Epidermal melanocyte (primary cell): ENCODE data around the gene TTC34.

Experiments
- DNase-seq: peaks from one replicate; pipeline ENCODE4 v3.0.0; 2011; ENCODE audit warnings: low spot score; ENCODE audit not compliant: insufficient read length

Gene TTC34

DNA sequence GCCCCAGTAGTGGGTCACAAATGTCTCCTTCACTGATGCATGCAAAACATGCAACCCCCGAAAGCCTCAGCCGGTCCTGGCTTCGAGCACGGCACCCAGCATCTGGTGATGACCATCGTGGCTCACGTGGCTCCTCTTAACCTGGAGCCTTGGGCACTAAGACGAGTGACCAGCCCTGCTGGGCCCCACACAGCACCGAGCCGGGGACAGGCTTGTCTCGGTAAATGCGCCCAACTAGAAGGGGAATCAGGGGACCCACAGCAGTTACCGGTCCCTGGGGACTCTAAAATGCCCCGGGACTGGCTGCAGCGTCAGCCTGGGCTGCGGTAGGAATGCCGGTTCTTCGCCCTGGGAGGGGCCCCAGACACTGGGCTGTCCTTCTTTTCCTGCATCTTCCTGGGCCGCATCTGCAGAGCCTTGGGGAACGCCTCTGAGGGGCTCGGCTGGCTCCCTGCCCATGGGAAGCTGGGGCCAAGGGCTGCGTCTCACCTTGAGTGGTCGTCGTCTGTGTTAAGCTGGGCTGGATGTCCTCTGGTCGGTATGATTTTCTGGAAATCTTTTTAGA is 13.1 kb upstream of the TTC34 start:
- DNase-seq: no peak

DNA sequence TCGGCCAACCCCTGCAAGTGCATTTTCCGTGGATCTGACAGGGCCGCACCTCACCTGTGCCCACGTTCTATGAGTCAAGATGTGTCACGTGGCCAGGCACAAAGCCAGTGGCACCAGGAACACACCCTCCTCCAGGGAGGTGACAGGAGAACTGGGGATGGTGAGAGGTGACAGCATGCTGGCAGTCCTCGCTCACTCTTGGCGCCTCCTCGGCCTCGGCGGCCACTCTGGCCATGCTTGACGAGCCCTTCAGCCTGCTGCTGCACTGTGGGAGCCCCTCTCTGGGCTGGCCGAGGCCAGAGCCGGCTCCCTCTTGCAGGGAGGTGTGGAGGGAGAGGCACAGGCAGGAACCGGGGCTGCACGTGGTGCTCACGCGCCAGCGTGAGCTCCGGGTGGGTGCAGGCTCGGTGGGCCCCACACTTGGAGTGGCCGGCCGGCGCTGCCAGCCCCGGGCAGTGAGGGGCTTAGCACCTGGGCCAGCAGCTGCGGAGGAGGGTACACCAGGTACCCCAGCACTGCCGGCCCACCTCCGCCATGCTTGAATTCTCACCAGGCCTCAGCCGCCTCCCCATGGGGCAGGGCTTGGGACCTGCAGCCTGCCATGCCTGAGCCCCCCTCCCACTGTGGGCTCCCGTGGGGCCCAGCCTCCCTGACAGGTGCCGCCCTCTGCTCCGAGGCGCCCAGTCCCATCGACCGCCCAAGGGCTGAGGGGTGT is 11.6 kb upstream of the TTC34 start:
- no peak for DNase-seq

DNA sequence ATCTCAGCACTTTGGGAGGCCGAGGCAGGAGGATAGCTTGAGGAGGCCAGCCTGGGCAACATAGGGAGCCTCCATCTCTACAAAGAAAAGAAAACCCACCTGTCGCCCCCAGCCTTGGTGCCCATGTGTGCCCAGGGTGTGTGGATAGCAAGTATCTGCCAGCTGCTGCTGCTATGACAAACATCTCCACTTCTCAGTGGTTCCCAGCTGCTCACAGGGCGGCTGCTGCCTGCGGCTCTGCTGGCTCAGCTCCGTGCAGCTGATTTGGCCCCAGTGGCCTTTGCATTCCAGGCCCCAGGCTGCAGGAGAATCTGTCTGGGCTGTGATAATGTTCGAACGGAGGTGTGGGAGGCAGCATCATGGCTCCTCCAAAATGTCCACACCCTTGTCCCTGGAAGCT is 10.6 kb upstream of the TTC34 start:
- DNase-seq: no peak

DNA sequence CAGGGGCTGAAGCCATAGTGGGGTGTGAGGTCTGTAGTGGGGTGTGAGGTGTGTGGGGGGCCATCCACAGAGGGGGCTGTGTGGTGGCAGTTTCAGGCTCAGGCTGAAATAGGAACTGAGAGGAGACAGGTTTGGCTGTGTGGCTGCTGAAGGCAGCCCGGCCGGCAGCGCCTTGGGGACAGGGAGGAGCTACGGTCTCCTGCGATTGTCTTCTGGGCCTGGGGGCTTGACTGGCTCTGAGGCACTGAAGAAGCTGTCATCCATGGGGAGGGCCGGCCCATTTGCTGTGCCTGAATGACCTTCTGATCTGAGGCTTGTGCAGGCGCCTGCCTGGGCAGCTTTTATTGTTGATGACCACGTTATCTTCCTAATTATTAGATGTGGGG is 10.0 kb upstream of the TTC34 start:
- DNase-seq: no peak

DNA sequence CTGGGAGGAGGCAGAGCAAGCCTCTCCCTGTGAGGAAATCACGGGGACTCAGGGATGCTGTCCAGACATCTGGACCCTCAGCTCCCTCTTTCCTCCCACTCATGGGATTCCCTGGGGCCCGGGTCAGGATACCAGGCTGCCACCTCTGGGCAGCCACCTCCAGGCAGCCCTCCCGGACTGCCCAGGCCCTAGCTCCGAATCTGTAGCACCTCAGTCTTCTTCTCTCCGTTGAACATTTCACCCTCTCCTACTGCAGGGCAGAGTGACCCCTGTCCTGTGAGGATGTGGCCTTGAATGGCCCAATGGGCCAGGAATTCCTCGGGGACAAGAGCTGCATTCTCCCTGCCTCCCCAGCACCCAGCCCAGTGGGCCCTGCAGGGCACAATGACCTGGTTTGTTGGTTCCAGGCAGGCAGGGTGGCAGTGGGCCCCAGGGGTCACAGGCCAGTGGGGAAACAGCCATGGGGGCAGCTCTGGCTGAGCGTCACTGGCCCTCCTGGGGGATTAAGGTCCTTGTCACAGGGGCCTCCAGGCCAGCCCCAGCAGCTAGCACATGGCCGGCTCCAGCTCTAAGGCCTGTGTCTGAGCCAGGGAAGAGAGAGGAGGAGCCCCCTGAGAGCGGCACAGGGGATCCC is 9.5 kb upstream of the TTC34 start:
- DNase-seq: no peak

DNA sequence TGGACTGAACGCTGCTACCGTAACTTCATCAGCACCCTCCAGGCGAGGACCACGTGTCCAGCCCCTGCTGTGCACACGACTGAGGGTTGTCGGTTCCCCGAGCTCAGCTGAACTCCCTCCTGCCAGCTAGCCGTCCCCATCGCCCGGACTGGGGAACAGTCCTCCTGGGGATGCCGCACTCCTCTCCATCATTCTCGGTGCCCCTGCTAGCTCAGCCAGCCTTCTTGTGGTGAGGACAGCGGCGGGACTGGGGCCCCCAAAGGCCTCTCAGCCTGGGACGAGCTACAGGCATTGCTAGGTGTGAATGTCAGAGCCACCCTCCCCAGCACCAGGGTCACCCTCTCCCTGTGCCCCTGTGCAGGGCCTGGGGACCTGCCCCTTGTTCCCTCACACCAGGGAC is 8.8 kb upstream of the TTC34 start:
- DNase-seq: no peak

DNA sequence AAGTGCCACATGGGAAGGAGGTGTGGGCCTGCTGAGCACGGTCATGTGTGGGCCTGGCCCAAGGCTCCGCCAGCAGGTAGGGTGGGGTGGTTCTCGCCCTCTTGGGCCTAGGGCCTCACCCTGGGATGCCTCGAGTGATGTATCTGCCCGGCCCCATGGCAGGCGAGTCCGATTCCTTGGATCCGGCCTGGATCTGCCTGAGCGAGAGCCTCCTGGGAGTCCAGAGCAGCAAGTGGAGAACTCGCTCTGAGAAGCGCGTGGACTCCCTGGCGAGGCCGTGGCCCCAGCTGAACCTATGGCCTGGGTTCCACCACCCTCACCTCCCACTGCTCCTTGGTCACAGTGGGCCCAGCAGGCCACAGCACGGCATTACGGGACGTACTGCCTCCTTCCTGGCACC is 8.2 kb upstream of the TTC34 start:
- DNase-seq: no peak

DNA sequence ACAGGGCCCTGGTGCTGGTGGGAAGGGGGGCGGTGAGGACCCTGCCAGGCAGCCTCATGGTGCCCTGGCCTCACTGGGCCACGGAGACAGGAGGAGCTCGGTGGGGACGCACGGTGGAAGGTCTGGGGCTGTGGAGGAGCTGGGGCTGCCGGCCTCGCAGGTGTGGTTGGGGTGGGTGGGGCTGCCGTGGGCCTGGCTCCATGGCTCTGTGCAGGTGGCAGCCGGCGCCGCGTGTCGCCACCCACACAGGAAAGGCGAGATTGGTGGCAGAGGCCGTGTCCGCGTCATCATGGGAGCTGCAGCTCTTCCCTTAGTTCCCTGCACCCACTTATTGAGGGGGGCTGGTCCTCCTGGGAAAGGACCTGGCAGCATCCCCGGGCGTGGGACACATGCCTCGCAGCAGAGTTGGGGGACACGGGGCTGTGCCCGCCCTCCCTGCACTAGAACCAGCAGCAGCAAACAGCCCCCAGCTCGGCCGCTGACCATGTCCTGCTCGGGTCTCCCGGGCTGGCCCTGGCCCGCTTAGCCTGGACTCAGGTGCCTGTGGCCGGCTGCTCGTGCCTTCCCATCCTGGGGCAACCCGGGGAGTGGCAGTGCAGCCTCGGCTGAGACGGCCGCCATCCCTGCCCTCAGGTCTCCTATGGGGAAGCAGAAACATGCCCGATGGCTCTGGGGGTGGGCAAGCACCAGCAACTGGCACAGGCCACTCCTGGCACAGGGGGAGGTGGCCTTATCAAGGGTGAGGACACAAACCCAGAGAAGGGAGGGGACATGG is 7.5 kb upstream of the TTC34 start:
- DNase-seq: no peak

DNA sequence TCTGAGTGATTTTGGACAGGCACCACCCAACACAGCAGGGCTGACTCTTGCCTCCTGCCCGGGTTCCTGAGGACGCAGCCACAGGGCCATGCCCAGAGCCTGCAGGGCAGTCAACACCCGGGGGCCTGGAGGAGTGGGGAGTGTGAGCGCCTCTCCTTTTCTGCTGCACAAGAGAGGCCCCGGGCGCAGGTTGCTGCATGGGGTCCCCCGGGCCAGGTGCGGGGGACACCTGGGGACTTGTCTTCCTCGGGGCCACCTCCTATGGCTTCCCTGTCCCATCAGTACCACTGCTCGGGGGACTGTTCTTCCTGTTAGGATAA is 6.9 kb upstream of the TTC34 start:
- no peak for DNase-seq

DNA sequence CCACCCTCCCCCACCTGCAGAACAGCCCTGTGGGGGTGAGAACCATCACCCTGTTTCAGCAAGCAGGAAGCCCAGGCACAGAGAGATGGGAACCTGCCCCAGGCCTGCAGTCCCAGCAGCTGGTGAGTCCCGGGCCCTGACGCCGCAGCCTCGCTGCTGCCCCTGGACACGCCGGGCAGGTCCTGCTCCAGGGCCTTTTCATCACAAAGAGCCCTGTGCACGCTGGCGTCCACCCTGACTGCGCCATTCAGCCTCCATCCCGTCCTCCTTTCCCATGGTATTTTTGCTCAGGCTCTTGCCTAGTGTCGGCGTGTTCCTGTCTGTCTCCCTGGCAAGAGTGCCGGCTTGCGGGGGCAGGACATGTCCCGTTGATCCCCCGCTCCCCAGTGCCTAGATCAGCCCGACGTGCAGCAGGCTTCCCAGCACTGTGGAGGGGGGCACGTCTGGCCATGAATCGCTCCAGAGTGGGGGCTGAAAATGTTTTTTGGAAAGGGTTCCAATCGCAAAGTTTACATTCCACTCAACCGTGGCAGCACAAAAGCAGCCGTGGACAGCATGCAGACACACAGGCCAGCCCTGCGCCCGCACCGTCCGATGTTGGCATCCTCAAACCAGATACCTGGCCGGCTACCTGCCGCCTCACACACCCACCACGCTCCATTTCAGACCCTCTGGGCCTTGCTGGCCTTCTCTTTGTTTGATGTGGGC is 6.3 kb upstream of the TTC34 start:
- DNase-seq: no peak

DNA sequence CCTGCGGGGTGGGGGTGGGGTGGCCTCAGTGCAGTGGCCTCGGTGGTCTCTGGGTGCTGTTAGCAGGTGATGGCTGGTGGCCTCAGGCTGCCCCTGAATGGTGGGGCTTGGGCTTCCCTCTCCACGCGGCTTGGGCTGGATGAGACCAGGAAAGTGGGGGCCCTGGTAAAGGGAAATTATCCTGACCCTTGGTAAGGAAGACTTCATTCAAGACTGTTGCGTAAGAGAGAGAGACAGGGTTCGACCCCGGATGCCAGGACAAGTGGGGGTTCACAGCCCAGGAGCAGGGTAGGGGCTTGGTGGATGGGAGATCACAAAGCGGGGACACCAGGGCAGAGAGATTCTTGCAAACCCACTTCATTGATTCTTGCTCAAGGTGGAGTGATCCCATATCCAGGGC is 5.5 kb upstream of the TTC34 start:
- no peak for DNase-seq

DNA sequence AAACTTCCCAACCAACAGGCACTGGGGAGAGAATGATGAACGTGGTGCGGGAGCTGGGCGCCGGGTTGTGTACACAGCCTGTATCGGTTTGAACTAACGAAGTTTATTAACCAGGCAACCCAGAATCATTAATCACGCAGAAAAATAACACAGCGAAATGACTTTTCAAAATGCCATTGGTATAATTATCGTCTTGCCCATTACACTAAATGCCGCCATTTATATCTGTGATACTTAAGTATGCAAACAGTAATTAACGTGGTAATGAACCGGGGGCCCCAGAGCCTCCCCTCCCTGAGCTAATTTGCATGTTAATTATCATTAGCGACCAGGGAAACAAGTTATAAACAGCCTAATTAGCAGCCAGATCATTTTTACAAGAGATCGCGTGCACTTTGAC is 5.1 kb upstream of the TTC34 start:
- no peak for DNase-seq

DNA sequence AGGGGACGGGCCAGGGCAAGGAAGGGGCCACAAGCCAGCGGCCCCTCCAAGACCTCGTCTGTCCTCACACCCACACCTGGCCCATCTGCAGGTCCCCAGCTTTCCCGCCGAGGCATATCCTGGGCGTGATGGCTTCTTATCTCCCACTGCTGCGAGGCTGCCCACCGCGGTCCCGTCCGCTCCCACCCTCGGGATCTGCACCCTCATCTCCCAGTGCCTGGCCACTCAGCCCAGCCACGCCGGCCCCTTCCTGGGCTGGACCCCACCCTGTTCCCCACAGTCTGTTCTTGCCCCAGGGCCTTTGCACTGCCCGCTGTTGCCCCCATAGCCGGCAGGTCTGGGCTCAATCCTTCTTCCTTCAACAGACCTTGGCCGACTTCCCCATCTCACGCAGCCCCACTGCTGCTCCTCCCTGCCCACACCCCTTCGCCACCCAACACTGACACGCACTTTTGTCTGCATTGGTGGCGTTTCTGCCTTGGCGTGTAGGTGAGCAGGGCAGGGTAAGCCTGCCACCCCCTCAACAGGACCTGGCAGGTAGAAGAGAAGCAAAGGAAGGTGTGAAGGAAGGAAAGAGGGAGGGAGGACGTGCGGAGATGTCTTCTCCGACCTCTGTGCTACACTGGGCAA is 4.4 kb upstream of the TTC34 start:
- DNase-seq: no peak

DNA sequence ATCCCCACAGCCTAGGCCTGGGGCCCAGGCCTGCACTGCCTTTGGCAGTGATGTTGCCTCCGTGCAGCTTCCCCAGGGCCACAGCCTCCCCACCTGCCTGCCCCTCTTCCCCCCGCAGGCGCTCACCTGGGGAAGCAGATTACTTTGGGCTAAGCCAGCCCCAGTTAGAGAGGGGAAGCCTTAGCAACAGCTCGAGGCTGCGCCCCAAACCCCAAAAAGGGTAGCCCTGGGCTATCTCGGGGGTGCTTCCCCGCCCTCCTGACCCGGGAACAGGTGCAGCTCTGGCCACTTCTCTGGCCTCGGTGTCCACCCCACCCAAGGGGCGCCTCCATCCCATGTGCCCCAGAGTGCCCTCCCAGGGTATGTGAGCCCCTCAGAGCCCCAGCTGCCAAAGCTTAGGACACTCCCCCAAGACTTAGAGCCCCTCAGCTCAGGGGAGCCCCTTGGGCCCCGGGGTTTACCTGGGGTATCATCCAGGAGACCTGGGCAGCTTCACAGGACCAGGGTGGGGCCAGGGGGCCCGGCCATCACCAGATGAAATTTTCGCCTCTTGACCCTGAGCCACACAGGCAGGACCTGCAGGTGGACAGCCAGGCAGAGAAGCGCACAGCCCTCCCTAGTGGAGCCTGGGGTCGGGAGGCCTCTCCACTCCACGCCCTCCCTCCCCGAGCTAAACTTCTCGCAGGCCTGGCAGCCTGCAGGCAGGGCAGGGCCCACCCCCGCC is 3.3 kb upstream of the TTC34 start:
- no peak for DNase-seq

DNA sequence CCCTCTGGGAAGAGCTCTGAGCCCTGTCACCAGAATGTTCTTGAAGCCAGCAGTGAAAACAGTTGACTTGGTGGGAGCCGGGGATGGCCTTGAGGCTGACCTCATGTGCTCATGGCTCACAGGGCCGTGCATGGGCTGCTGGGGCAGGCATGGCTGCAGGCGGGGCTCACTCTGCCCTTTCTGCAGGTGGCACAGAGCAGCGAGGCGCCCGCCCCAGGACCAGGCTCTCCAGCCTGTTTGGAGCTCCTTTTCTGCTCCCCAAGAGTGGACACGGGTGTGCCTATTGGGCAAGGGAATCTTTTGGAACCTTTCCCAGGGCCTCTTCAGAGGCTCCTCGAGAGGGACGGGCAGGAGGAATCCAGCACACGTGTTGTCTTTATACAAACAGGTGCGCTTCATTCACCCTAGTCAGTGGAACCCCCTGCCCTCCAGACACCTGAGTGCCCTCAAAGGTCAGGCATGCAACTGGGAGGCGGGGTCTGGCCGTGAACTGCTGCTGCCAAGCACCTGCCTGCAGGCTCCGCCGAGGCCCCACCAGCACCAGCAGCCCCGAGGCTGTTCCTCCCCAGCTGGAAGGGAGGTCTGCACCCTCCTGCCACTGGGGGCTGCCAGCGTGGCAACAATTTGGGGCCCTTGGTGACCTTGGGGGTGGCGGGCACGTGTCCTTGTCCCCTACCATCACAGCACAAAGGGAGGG is 2.6 kb upstream of the TTC34 start:
- no peak for DNase-seq

DNA sequence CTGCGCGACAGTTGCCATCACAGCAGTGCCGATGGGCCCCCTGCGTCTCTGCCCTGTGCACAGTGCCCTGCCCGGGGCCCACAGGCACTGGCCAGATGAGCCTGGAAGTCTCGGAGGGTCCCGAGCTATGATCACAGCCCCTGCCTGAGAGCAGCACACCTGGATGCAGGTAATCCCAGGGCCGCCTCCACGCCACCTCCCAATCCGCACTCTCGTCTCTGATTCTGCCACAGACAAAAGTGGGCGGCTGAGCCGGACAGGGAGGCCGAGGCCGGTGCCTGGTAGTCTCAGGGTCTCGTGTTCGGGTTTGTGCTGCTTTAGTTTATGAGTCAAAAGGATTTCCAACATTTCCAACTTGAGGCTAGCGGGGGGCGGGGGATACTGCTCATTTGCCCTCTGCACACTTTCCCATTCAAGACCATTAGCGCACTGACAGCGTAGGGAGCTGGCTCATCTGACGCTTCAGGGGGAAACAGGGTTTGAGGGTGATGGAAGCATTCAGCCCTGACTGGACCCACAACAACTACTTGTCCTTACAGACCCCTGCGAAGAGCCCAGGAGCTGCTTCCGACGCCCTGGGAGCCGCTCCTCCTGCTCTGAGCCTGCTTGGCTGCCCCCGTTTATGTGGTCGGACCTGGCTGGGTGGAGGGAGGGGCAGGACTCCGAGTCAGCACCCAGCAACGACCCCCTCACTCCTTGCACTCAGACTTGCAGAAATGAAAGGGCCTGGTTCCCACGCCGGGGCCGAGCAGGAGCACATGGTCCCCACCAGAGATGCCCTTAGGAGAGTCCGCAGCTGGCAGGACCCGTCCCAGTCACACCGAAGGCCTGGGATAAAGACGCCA is 1.8 kb upstream of the TTC34 start:
- no peak for DNase-seq

DNA sequence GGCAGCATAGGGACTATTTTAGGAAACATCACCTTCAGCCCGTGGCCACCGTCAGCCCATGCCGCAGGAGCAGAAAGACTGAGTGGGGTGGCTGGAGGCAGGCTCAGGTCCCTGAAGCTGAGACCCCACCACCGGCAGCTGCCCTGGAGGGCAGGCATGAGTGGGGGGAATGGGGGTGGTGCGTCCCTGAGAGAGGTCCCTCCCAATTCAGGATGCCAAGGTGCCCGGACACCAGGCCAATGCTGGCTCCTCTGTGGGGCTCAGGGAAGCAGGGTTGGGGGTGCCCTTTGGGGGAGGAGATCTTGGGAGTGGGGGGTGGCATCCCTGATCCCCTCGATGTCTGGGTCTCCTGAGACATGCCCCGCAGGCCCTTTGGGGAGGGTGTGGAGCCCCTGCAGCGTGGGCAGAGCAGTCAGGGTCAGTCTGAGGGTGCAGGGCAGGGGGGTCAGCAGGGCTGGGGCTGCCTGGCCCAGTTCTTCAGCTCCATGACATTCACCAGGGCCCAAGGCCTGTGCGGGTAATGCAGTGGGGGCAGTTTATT is 998 bp upstream of the TTC34 start:
- no peak for DNase-seq

DNA sequence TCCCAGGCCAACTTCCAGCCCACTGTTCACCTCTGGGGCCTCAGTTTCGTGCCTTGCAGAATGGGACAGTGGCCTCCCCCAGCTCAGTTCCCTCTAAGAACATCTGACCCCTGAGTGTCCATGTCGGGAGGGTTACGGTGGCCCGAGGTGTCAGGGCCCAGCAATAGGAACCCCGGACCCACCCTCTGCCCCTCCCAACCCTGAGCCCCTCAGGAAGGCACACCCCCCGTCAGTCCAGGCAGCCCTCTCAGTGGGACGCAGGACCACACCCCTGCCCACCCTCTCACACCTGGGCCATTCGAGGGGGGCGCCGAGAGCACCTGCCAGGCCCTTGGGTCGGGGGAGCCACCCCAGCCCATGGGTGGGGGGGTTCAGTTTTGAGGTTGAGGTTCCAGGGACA is 447 bp downstream of the TTC34 start:
- no peak for DNase-seq

DNA sequence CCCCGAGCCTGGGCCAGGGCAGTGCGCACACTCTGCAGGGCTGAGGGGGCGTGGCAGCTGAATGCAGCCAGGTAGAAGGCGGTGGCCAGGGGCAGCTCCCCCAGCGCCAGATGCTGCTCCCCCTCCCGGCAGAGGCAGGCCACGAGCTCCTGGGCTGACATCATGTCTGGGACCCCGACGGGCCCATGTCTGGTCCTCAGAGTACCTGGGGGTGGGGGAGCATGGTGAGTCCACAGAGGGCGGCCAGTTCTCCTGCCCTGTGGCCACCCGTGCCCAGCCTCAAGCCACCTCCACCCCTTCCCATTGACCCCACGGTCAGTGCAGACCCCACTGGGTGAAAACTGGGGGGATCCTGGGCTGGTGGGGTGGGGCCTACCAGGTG is 838 bp downstream of the TTC34 start:
- no peak for DNase-seq
